GM20431 (cell line): Measurements from ENCODE around the gene CARS2.

Experiments
- in situ Hi-C: fragments of 300-500 bp; cut with MseI, MboI; formaldehyde crosslinking; loops from one replicate; pipeline ENCODE4 v1.15.0; 2020; ENCODE audit warnings: low sequenced_read_pairs; ENCODE audit not compliant: unreplicated experiment

The CARS2 gene

GRCh38 chr13:110600261-110600819, 105.6 kb downstream of the CARS2 start:
- in situ Hi-C loops = no loop called here

GRCh38 chr13:110597041-110597689, 108.8 kb downstream of the CARS2 start:
- in situ Hi-C loops = loop anchor here (10.0 kb wide), 1 partner anchor 228 kb away; no protein-coding TSS in a partner anchor

- in situ Hi-C loops = loop anchor here (10.0 kb wide), 1 partner anchor 231 kb away; no protein-coding TSS in a partner anchor
These were observed 112.3 kb downstream of the CARS2 start for GRCh38 chr13:110593430-110594130.

- in situ Hi-C loops = loop anchor here (10.0 kb wide), 1 partner anchor 232 kb away; no protein-coding TSS in a partner anchor
These were observed 113.3 kb downstream of the CARS2 start for GRCh38 chr13:110592665-110593064.
